ENCODE results near the gene PANK2. TPM values are rescaled to one million over a fixed set of nuclear protein-coding genes. Genes with fewer than 3 reads are reported as not detected.

The PANK2 gene
- polyA plus RNA-seq, 1 donor (not counting 4 experiments of a cell fraction or from before 2014, with no cell fraction given), result 23.6 TPM

DNA sequence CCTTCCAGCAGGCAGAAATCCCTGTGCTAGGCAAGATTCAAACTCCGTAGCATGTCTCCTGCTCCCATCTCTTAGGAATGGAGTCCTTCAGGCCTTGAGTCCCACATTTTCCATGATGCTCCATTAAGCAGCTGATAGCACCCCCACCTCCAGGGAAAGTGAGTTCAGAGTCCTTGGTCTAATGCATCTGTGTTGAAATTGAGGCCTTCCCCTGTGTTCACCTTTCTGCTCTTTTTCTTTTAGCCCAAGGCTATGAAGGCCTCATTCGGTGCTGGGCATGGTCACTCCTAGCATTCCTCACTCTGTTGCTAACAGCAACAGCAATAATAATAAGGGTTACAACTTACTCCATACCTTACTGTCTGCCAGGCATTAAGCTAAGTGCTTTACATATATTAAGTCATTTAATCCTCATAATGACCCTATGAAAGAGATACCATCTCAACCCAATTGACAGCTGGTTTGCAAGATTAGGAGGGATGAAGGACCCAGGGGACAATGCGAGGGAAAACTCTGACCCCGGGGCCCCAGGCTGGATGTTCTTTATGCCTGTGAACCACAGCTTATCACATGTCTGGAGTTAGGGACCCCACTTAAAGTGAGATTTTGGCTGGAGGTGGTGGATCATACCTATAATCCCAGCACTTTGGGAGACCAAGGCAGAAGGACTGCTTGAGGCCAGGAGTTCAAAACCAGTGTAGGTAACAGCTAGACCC lies 17.5 kb upstream of the PANK2 start:
- H2AFZ ChIP-seq (ENCODE audit: control insufficient read depth, low read length), result no peak overlapping the region
- H3K9ac ChIP-seq (ENCODE audit: control insufficient read depth, extremely low read depth, insufficient read depth, low read length), result no peak overlapping the region
- H3K4me1 ChIP-seq (ENCODE audit: control insufficient read depth, extremely low read depth, insufficient read depth, low read length), result no peaks in the 10 kb centered on the region
- no peak for FAIRE-seq
- no peaks in the 10 kb centered on the region for H3K9me1 ChIP-seq (ENCODE audit: control insufficient read depth, extremely low read depth, insufficient read depth, low read length)
- H3K36me3 ChIP-seq (ENCODE audit: control insufficient read depth in 2 of 2, extremely low read depth in 1 of 2, insufficient read depth in 2 of 2, low read length in 2 of 2), result peaks cover 10 to 12% of the 10 kb centered on the region in 2 experiments
- DNase-seq (ENCODE audit: low read depth, low spot score), result no peak
- no peaks in the 10 kb centered on the region for H4K20me1 ChIP-seq (ENCODE audit: control insufficient read depth, extremely low read depth, insufficient read depth, low read length)
- H3K4me2 ChIP-seq (ENCODE audit: control insufficient read depth, extremely low read depth, insufficient read depth, low read depth, low read length), result no peak overlapping the region
- dilution Hi-C loops (cut with MboI; ENCODE audit: extremely low pct_ligation_motif_present, low sequenced_read_pairs), result no loop called here
- no peaks in the 10 kb centered on the region for H3K9me3 ChIP-seq (ENCODE audit: control insufficient read depth, low read depth, low read length)
- TF ChIP-seq EZH2 (IDR thresholded peaks at IDR 0.05; ENCODE audit: low read length), result no peak
- no peaks in the 10 kb centered on the region for H3K79me2 ChIP-seq (ENCODE audit: control insufficient read depth, insufficient read depth, low read length)
- H3K27ac ChIP-seq (ENCODE audit: control insufficient read depth, insufficient read depth, low read length), result no peak overlapping the region
- H3K27me3 ChIP-seq (ENCODE audit: control insufficient read depth, extremely low read depth, insufficient read depth, low read length), result no peaks in the 10 kb centered on the region
- H3K4me3 ChIP-seq (ENCODE audit: control insufficient read depth in 2 of 3, extremely low read depth in 1 of 3, insufficient read depth in 2 of 3, low read depth in 1 of 3, low read length in 3 of 3), result no peak overlapping the region

DNA sequence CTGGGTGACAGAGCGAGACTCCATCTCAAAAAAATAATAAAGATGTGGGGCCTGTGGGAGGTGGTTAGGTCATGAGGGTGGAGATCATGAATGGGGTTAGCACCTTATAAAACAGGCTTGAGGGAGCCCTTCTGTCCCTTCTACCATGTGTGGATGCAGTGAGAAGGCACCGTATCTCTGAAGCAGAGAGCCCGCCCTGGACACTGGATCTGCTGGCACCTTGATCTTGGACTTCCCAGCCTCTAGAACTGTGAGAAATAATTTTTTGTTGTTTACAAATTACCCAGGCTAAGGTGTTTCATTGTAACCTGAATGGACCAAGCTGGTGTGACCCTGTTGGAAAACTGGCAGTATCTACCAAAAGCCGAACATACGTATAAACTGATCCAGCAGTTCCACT lies 15.7 kb upstream of the PANK2 start:
- no peak overlapping the region for H3K4me2 ChIP-seq (ENCODE audit: control insufficient read depth, extremely low read depth, insufficient read depth, low read depth, low read length)
- no peaks in the 10 kb centered on the region for H3K9me1 ChIP-seq (ENCODE audit: control insufficient read depth, extremely low read depth, insufficient read depth, low read length)
- FAIRE-seq, result no peak
- no peaks in the 10 kb centered on the region for H3K4me1 ChIP-seq (ENCODE audit: control insufficient read depth, extremely low read depth, insufficient read depth, low read length)
- no peaks in the 10 kb centered on the region for H4K20me1 ChIP-seq (ENCODE audit: control insufficient read depth, extremely low read depth, insufficient read depth, low read length)
- H3K27ac ChIP-seq (ENCODE audit: control insufficient read depth, insufficient read depth, low read length), result no peak overlapping the region
- no peak overlapping the region for H2AFZ ChIP-seq (ENCODE audit: control insufficient read depth, low read length)
- no peak overlapping the region for H3K9ac ChIP-seq (ENCODE audit: control insufficient read depth, extremely low read depth, insufficient read depth, low read length)
- dilution Hi-C loops (cut with MboI; ENCODE audit: extremely low pct_ligation_motif_present, low sequenced_read_pairs), result no loop called here
- peaks cover 7 to 9% of the 10 kb centered on the region in 2 experiments for H3K36me3 ChIP-seq (ENCODE audit: control insufficient read depth in 2 of 2, extremely low read depth in 1 of 2, insufficient read depth in 2 of 2, low read length in 2 of 2)
- no peaks in the 10 kb centered on the region for H3K9me3 ChIP-seq (ENCODE audit: control insufficient read depth, low read depth, low read length)
- no peak overlapping the region for H3K4me3 ChIP-seq (ENCODE audit: control insufficient read depth in 2 of 3, extremely low read depth in 1 of 3, insufficient read depth in 2 of 3, low read depth in 1 of 3, low read length in 3 of 3)
- H3K79me2 ChIP-seq (ENCODE audit: control insufficient read depth, insufficient read depth, low read length), result no peaks in the 10 kb centered on the region
- no peak for DNase-seq (ENCODE audit: low read depth, low spot score)
- TF ChIP-seq EZH2 (IDR thresholded peaks at IDR 0.05; ENCODE audit: low read length), result no peak
- TF ChIP-seq, protein P1, sequence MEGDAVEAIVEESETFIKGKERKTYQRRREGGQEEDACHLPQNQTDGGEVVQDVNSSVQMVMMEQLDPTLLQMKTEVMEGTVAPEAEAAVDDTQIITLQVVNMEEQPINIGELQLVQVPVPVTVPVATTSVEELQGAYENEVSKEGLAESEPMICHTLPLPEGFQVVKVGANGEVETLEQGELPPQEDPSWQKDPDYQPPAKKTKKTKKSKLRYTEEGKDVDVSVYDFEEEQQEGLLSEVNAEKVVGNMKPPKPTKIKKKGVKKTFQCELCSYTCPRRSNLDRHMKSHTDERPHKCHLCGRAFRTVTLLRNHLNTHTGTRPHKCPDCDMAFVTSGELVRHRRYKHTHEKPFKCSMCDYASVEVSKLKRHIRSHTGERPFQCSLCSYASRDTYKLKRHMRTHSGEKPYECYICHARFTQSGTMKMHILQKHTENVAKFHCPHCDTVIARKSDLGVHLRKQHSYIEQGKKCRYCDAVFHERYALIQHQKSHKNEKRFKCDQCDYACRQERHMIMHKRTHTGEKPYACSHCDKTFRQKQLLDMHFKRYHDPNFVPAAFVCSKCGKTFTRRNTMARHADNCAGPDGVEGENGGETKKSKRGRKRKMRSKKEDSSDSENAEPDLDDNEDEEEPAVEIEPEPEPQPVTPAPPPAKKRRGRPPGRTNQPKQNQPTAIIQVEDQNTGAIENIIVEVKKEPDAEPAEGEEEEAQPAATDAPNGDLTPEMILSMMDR (optimal IDR thresholded peaks at IDR 0.05 in 1 of 3, IDR thresholded peaks at IDR 0.05 in 1 of 3, conservative IDR thresholded peaks at IDR 0.05 in 1 of 3; ENCODE audit: extremely low read depth in 1 of 3, insufficient read depth in 2 of 3, low read length in 3 of 3), result no peak
- no peaks in the 10 kb centered on the region for H3K27me3 ChIP-seq (ENCODE audit: control insufficient read depth, extremely low read depth, insufficient read depth, low read length)

Data from keratinocyte (primary cell).